Measurements from ENCODE around the gene NF2.

NF2 gene

GRCh38 chr22:29663180-29663821 lies 59.9 kb downstream of the NF2 start:
- Histone ChIP-seq H3K4me1 (no peaks in the 10 kb centered on the region), H3K27me3 (no peaks in the 10 kb centered on the region), H3K9me3 (no peaks in the 10 kb centered on the region), H3K36me3 (peaks cover 28% of the 10 kb centered on the region), H3K4me3 (ENCODE audit: low read depth, low read length) (no peak overlapping the region)
- no peak for DNase-seq
- TF ChIP-seq, protein P1, sequence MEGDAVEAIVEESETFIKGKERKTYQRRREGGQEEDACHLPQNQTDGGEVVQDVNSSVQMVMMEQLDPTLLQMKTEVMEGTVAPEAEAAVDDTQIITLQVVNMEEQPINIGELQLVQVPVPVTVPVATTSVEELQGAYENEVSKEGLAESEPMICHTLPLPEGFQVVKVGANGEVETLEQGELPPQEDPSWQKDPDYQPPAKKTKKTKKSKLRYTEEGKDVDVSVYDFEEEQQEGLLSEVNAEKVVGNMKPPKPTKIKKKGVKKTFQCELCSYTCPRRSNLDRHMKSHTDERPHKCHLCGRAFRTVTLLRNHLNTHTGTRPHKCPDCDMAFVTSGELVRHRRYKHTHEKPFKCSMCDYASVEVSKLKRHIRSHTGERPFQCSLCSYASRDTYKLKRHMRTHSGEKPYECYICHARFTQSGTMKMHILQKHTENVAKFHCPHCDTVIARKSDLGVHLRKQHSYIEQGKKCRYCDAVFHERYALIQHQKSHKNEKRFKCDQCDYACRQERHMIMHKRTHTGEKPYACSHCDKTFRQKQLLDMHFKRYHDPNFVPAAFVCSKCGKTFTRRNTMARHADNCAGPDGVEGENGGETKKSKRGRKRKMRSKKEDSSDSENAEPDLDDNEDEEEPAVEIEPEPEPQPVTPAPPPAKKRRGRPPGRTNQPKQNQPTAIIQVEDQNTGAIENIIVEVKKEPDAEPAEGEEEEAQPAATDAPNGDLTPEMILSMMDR (IDR thresholded peaks at IDR 0.05; ENCODE audit: low read depth, low read length), result no peak

DNA sequence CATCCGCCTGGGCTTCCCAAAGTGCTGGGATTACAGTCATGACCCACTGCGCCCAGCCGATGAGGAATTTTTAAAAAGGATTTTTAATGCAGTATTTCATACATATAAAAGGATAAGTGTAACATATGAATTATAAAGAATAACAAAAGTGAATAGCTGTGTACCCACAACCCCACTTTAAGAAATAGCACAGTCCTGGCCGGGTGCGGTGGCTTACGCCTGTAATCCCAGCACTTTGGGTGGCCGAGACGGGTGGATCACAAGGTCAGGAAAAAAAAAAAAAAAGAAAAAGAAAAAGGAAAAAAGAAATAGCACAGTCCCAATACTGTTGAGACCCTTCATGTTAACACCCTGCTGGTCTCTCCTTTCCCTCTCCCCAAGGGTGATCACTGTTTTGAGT lies 62.1 kb downstream of the NF2 start:
- peaks cover 41% of the 10 kb centered on the region for H3K36me3 ChIP-seq
- H3K27me3 ChIP-seq, result no peaks in the 10 kb centered on the region
- DNase-seq, result no peak
- H3K4me1 ChIP-seq, result no peaks in the 10 kb centered on the region
- TF ChIP-seq, protein P1 (IDR thresholded peaks at IDR 0.05; ENCODE audit: low read depth, low read length), result no peak
- no peak overlapping the region for H3K4me3 ChIP-seq (ENCODE audit: low read depth, low read length)
- no peaks in the 10 kb centered on the region for H3K9me3 ChIP-seq

DNA sequence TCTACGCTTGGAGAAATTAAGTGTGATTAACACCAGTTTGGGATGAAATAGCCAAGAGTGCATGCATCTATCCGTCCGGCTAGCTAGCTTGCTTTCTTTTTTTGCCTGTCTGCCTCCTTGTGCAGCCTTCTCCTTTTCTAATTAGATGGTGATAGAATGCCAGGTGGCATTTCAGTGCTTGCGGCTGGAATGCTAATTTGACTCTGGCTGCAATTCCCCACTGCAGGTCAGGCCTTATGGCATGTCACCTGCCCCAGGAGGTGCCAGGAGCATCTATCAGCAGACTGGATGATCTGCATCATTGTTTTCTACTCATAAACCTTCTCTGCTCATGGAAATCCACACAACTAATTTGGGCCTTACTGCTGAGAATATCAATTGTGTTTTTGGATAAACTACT lies 65.2 kb downstream of the NF2 start:
- H3K9me3 ChIP-seq, result no peaks in the 10 kb centered on the region
- no peak overlapping the region for H3K4me3 ChIP-seq (ENCODE audit: low read depth, low read length)
- TF ChIP-seq, protein P1 (IDR thresholded peaks at IDR 0.05; ENCODE audit: low read depth, low read length), result no peak
- no peaks in the 10 kb centered on the region for H3K27me3 ChIP-seq
- no peaks in the 10 kb centered on the region for H3K4me1 ChIP-seq
- peaks cover 54% of the 10 kb centered on the region for H3K36me3 ChIP-seq
- DNase-seq, result no peak

GRCh38 chr22:29670626-29671025 lies 67.2 kb downstream of the NF2 start:
- Histone ChIP-seq H3K9me3 (no peaks in the 10 kb centered on the region), H3K36me3 (peaks cover 62% of the 10 kb centered on the region), H3K4me3 (ENCODE audit: low read depth, low read length) (no peak overlapping the region), H3K27me3 (no peaks in the 10 kb centered on the region), H3K4me1 (no peaks in the 10 kb centered on the region)
- no peak for DNase-seq
- TF ChIP-seq, protein P1 (IDR thresholded peaks at IDR 0.05; ENCODE audit: low read depth, low read length), result no peak

- Histone ChIP-seq H3K27me3 (no peaks in the 10 kb centered on the region), H3K4me1 (no peaks in the 10 kb centered on the region), H3K9me3 (no peaks in the 10 kb centered on the region), H3K36me3 (peaks cover 71% of the 10 kb centered on the region), H3K4me3 (ENCODE audit: low read depth, low read length) (no peak overlapping the region)
- no peak for DNase-seq
- TF ChIP-seq, protein P1 (IDR thresholded peaks at IDR 0.05; ENCODE audit: low read depth, low read length), result no peak
Observed at GRCh38 chr22:29673361-29674066, 70.1 kb downstream of the NF2 start.

GRCh38 chr22:29674121-29674520 lies 70.7 kb downstream of the NF2 start:
- Histone ChIP-seq H3K9me3 (no peaks in the 10 kb centered on the region), H3K36me3 (peaks cover 71% of the 10 kb centered on the region), H3K4me3 (ENCODE audit: low read depth, low read length) (no peak overlapping the region), H3K4me1 (no peaks in the 10 kb centered on the region), H3K27me3 (no peaks in the 10 kb centered on the region)
- TF ChIP-seq, protein P1 (IDR thresholded peaks at IDR 0.05; ENCODE audit: low read depth, low read length), result no peak
- DNase-seq, result no peak

All from BE2C (cell line).